Ishikawa (cell line): ENCODE data around the gene KCNJ11.

ENCODE experiments used
- CEBPB ChIP-seq: IDR thresholded peaks from 2 replicates; pipeline ENCODE4 v1.6.1; 2012
- CREB1 ChIP-seq: IDR thresholded peaks from 2 replicates; pipeline ENCODE4 v1.6.1; 2012; ENCODE audit warnings: low read depth
- EGR1 ChIP-seq: IDR thresholded peaks from 2 replicates; pipeline ENCODE4 v1.6.1; 2012
- EP300 ChIP-seq: IDR thresholded peaks from 2 replicates; pipeline ENCODE4 v1.6.1; 2012; ENCODE audit warnings: borderline replicate concordance
- FOXM1 ChIP-seq: IDR thresholded peaks from 2 replicates; pipeline ENCODE4 v1.6.1; 2012; ENCODE audit warnings: low read depth, borderline replicate concordance
- NFIC ChIP-seq: IDR thresholded peaks from 2 replicates; pipeline ENCODE4 v1.6.1; 2012
- RAD21 ChIP-seq: IDR thresholded peaks from 2 replicates; pipeline ENCODE4 v1.6.1; 2012; ENCODE audit warnings: low read depth
- REST ChIP-seq: IDR thresholded peaks from 2 replicates; pipeline ENCODE4 v1.6.1; 2012; ENCODE audit warnings: low read depth, mild to moderate bottlenecking
- TAF1 ChIP-seq: IDR thresholded peaks from 2 replicates; pipeline ENCODE4 v1.6.1; 2012; ENCODE audit warnings: low read depth, mild to moderate bottlenecking
- TCF12 ChIP-seq: IDR thresholded peaks from 2 replicates; pipeline ENCODE4 v1.6.1; 2012; ENCODE audit warnings: low read depth
- TEAD4 ChIP-seq: IDR thresholded peaks from 2 replicates; pipeline ENCODE4 v1.6.1; 2012
- USF1 ChIP-seq: IDR thresholded peaks from 2 replicates; pipeline ENCODE4 v1.6.1; 2012
- YY1 ChIP-seq: IDR thresholded peaks from 2 replicates; pipeline ENCODE4 v1.6.1; 2012; ENCODE audit warnings: low read depth
- ZBTB7A ChIP-seq: IDR thresholded peaks from 2 replicates; pipeline ENCODE4 v1.6.1; 2012; ENCODE audit warnings: low read depth
- TF ChIP-seq, protein P1 (sequence below): IDR thresholded peaks from 2 replicates; pipeline ENCODE4 v1.6.1; 2012

Gene KCNJ11

GRCh38 chr11:17371614-17372013, 16.8 kb downstream of the KCNJ11 start:
- TF ChIP-seq CEBPB: no peak
- TF ChIP-seq EGR1: no peak
- TF ChIP-seq, protein P1, sequence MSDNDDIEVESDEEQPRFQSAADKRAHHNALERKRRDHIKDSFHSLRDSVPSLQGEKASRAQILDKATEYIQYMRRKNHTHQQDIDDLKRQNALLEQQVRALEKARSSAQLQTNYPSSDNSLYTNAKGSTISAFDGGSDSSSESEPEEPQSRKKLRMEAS: no peak
- no peak for TF ChIP-seq REST
- no peak for TF ChIP-seq YY1
- no peak for TF ChIP-seq EP300
- TF ChIP-seq ZBTB7A: no peak
- no peak for TF ChIP-seq RAD21
- no peak for TF ChIP-seq TAF1
- no peak for TF ChIP-seq TEAD4
- TF ChIP-seq FOXM1: no peak
- no peak for TF ChIP-seq NFIC
- TF ChIP-seq USF1: no peak
- TF ChIP-seq CREB1: no peak
- TF ChIP-seq TCF12: no peak

GRCh38 chr11:17369684-17370243, 18.7 kb downstream of the KCNJ11 start:
- no peak for TF ChIP-seq TCF12

DNA sequence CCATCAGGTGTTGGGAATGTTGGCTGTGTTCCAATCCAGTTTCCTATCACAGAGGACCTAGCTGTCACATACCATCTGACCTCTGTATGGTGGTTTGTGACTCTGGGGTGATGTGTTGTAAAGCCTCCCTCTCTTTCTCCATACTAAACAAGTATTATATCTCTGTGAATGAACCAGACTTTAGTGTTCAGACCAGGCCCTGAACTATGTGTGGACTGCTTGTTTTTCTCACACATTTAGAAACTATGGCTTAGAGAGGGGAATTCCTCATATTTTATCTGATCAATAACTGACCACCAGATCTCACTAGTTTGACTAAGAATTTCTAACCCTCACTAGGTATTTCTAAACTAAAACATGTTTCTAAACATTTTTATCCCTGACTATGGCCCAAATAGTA, 19.4 kb downstream of the KCNJ11 start:
- TF ChIP-seq FOXM1 (no peak), TCF12 (no peak), TAF1 (no peak), YY1 (no peak), EGR1 (no peak), RAD21 (no peak), USF1 (no peak), CREB1 (no peak), EP300 (no peak), NFIC (no peak), CEBPB (no peak), ZBTB7A (no peak), REST (no peak)
- TF ChIP-seq, protein P1: no peak

DNA sequence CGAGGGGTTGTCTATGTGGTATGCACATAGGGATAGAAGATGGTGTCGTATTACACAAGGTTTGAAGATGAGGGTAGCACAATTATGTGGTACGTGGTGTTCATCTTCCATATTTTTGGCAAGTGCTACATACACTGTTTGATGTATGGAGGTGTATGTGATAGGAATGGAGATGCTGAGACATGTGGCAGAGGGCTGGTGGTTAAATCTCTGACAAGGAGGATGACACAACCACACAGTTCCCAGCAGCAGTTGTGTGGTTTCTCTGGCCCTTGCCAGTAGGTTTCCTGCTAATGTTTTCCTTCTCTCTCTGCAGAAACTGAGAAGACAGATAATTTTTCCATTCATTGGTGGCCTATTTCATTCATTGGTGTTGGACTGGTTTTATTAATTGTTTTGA, 19.9 kb downstream of the KCNJ11 start:
- TF ChIP-seq YY1 (no peak), EGR1 (no peak), TCF12 (no peak), RAD21 (no peak), REST (no peak), FOXM1 (no peak), TEAD4 (no peak), USF1 (no peak), TAF1 (no peak), CEBPB (no peak), CREB1 (no peak), ZBTB7A (no peak), EP300 (no peak), NFIC (no peak)
- TF ChIP-seq, protein P1: no peak
